Tibial nerve (tissue), 4 donors: ENCODE data around the gene ZBTB16. TPM values are rescaled to one million over a fixed set of nuclear protein-coding genes. Genes with fewer than 3 reads are reported as not detected.

ENCODE experiments used
- DNase-seq, 2 donors: peaks; one replicate each; pipeline ENCODE4 v3.0.0-alpha.2; 2019; ENCODE audit warnings: low spot score in 2 of 2
- H3K27ac ChIP-seq, 4 donors: fragments of 200-600 bp; sonication (generic) in 3 of 4; one replicate each; pipeline ENCODE4 v1.5.1; 2017 to 2019; ENCODE audit warnings: mild to moderate bottlenecking in 1 of 4
- H3K27me3 ChIP-seq, 2 donors: fragments of 200-600 bp; sonication (generic) in 1 of 2; one replicate each; pipeline versions ENCODE4 v1.5.1 to v1.6.0; 2017 to 2019
- H3K36me3 ChIP-seq, 3 donors: fragments of 200-600 bp; sonication (generic); one replicate each; pipeline ENCODE4 v1.5.1; 2018 to 2019
- H3K4me1 ChIP-seq, 4 donors: fragments of 200-600 bp; sonication (generic) in 3 of 4; one replicate each; pipeline ENCODE4 v1.5.1; 2017 to 2019
- H3K4me3 ChIP-seq, 4 donors: fragments of 200-600 bp; sonication (generic) in 3 of 4; one replicate each; pipeline ENCODE4 v1.5.1; 2017 to 2019; ENCODE audit warnings: mild to moderate bottlenecking in 1 of 4, moderate library complexity in 1 of 4
- H3K9me3 ChIP-seq, 4 donors: fragments of 200-600 bp; sonication (generic) in 3 of 4; one replicate each; pipeline ENCODE4 v1.5.1; 2017 to 2019
- EP300 ChIP-seq, 2 donors: sonication (generic); formaldehyde crosslinking; IDR thresholded peaks; one replicate each; pipeline ENCODE4 v1.6.1; 2017; ENCODE audit warnings: antibody characterized with exemption in 2 of 2, mild to moderate bottlenecking in 1 of 2
- POLR2A ChIP-seq, 2 donors: fragments of 450-650 bp; IDR thresholded peaks; one replicate each; pipeline ENCODE4 v1.6.1; 2017; ENCODE audit warnings: antibody characterized with exemption in 2 of 2, mild to moderate bottlenecking in 2 of 2, moderate library complexity in 2 of 2
- WGBS, 2 donors: methylation state at CpG; one replicate each; pipeline ENCODE4 v1.1.5; 2018; 5-methylcytosine and 5-hydroxymethylcytosine counted together
- total RNA-seq, 4 donors: library from RNA; depleted of rRNA; stranded (reverse); fragments of >200 nt; gene quantifications; one replicate each; pipeline ENCODE4 v1.1.0, GENCODE V29; 2016
- TF ChIP-seq, protein P1 (sequence below), 5 experiments: fragments of 200-600 bp in 3 of 5; fragments of 450-650 bp in 2 of 5; sonication (generic) in 3 of 5; IDR thresholded peaks; one replicate each; pipeline ENCODE4 v1.5.1; 2016 to 2019; ENCODE audit warnings: antibody characterized with exemption in 5 of 5, mild to moderate bottlenecking in 3 of 5, moderate library complexity in 2 of 5

The ZBTB16 gene
- total RNA-seq, 4 donors from 2014 or later: 405 to 756 (median 580) TPM

DNA sequence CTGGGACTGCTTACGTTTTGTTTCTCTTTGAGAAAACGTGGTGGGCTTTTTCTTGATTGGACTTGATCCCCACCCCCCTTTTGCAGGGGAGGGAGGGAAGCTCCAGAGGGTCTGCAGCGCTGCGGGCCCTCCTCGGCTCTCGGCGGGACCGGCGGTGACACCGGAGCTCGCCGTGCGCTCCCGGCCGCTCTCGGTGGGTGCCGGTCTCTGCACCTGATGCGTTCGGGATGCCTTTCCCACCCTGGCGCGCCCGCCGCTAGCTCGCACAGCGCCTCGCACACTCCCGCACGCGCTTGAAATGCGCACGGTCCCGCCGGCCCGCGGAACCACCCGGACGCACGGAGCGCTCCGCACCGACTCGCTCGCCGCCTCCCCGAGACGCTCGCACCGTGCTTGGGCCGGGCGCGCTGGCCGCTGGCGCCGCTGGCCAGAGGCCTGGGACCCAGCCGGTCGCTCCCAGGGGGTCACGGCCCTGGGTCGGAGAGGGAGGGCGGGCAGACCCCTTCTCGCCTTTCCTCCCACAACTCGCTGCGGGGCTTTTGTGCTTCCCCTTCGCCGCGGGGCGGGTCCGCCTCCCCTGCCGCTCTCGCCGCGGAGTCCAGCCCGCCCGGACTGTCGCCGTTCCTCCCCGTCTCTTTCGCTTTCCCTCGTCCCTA lies 1.0 kb downstream of the ZBTB16 start:
- Histone ChIP-seq H3K27ac (peak overlapping the region; percentile 95 to 99 (median 96)), H3K4me3 (peak overlapping the region; percentile 67 to 96 (median 76)), H3K4me1 (peaks cover 0 to 57% (median 27%) of the 10 kb centered on the region in 4 donors), H3K36me3 (peaks cover 6 to 42% (median 21%) of the 10 kb centered on the region in 3 donors), H3K27me3 (no peaks in the 10 kb centered on the region), H3K9me3 (no peaks in the 10 kb centered on the region)
- 0 to 1% methylated on average over 15 to 68 of the region's 78 CpGs for WGBS, 2 donors
- TF ChIP-seq, protein P1, sequence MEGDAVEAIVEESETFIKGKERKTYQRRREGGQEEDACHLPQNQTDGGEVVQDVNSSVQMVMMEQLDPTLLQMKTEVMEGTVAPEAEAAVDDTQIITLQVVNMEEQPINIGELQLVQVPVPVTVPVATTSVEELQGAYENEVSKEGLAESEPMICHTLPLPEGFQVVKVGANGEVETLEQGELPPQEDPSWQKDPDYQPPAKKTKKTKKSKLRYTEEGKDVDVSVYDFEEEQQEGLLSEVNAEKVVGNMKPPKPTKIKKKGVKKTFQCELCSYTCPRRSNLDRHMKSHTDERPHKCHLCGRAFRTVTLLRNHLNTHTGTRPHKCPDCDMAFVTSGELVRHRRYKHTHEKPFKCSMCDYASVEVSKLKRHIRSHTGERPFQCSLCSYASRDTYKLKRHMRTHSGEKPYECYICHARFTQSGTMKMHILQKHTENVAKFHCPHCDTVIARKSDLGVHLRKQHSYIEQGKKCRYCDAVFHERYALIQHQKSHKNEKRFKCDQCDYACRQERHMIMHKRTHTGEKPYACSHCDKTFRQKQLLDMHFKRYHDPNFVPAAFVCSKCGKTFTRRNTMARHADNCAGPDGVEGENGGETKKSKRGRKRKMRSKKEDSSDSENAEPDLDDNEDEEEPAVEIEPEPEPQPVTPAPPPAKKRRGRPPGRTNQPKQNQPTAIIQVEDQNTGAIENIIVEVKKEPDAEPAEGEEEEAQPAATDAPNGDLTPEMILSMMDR (IDR thresholded peaks at IDR 0.05): peak in 1 of 5 experiments; percentile 8
- peak in 1 of 2 donors; percentile 69 for TF ChIP-seq EP300 (IDR thresholded peaks at IDR 0.05)
- no peak for TF ChIP-seq POLR2A (IDR thresholded peaks at IDR 0.05)
- no peak for DNase-seq

GRCh38 chr11:114061048-114061680 lies 1.7 kb downstream of the ZBTB16 start:
- no peak for DNase-seq
- 3 to 4% methylated on average over 30 to 39 of the region's 45 CpGs for WGBS, 2 donors
- Histone ChIP-seq H3K27me3 (no peaks in the 10 kb centered on the region), H3K36me3 (peaks cover 6 to 48% (median 24%) of the 10 kb centered on the region in 3 donors), H3K9me3 (no peaks in the 10 kb centered on the region), H3K4me3 (peak overlapping the region; percentile 67 to 96 (median 76)), H3K4me1 (peaks cover 0 to 63% (median 28%) of the 10 kb centered on the region in 4 donors), H3K27ac (peak overlapping the region; percentile 95 to 99 (median 96))
- TF ChIP-seq POLR2A (IDR thresholded peaks at IDR 0.05): peak in 1 of 2 donors; percentile 42
- TF ChIP-seq EP300 (IDR thresholded peaks at IDR 0.05): peak in 1 of 2 donors; percentile 67
- TF ChIP-seq, protein P1 (IDR thresholded peaks at IDR 0.05): no peak

DNA sequence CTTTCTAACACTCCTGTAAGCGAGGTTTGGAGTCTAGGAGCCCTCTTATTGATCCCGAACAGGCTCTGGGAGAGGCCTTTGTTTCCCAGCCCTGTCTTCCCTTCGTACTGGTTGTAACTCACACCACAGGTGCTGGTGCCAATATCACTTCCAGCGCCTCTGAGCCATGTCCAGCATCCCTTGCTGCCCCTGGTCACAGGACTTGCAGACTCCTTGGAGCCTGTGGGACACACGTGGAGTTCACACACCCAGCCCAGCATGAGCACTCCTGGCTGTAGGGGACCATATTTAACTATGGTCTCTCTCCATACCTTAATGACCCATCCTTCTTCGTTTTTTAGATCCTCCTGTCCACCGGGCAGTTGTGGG lies 2.2 kb downstream of the ZBTB16 start:
- Histone ChIP-seq H3K4me3 (peak overlapping the region; percentile 67 to 96 (median 76)), H3K27ac (peak overlapping the region; percentile 95 to 99 (median 96)), H3K27me3 (no peaks in the 10 kb centered on the region), H3K36me3 (peaks cover 6 to 53% (median 24%) of the 10 kb centered on the region in 3 donors), H3K4me1 (peaks cover 0 to 67% (median 28%) of the 10 kb centered on the region in 4 donors), H3K9me3 (no peaks in the 10 kb centered on the region)
- WGBS, 2 donors: 49 to 53% methylated on average over 7 of the region's 7 CpGs
- TF ChIP-seq EP300 (IDR thresholded peaks at IDR 0.05): peak in 1 of 2 donors; percentile 34
- no peak for TF ChIP-seq POLR2A (IDR thresholded peaks at IDR 0.05)
- no peak for DNase-seq

DNA sequence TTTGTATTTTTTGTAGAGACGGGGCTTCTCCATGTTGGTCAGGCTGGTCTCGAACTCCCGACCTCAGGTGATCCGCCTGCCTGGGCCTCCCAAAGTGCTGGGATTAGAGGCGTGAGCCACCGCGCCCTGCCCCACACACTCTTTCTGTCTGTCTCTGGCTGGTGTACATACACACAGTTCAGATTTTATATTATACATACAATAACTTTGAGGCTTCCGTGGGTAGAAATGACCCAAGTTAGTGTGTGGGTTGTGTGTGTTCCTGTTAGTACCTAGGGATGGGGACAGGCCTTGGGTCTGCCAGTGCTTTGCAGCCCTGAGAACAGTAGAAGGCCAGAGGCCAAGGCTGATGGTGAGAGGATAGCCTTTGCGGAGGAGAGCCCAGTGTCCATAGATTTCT lies 2.8 kb downstream of the ZBTB16 start:
- Histone ChIP-seq H3K27me3 (no peaks in the 10 kb centered on the region), H3K27ac (peak overlapping the region; percentile 54 to 99 (median 96)), H3K36me3 (peaks cover 6 to 59% (median 24%) of the 10 kb centered on the region in 3 donors), H3K4me3 (peak overlapping the region; percentile 67 to 96 (median 76)), H3K9me3 (no peaks in the 10 kb centered on the region), H3K4me1 (peaks cover 0 to 73% (median 29%) of the 10 kb centered on the region in 4 donors)
- WGBS, 2 donors: 98 to 99% methylated on average over 9 of the region's 9 CpGs
- no peak for DNase-seq
- TF ChIP-seq, protein P1 (IDR thresholded peaks at IDR 0.05): no peak
- TF ChIP-seq EP300 (IDR thresholded peaks at IDR 0.05) (peak in 1 of 2 donors; percentile 28), POLR2A (IDR thresholded peaks at IDR 0.05) (no peak)

GRCh38 chr11:114063149-114063828 lies 3.8 kb downstream of the ZBTB16 start:
- peak in 1 of 2 donors; percentile 45 for TF ChIP-seq EP300 (IDR thresholded peaks at IDR 0.05)
- TF ChIP-seq, protein P1 (IDR thresholded peaks at IDR 0.05): no peak
- Histone ChIP-seq H3K9me3 (no peaks in the 10 kb centered on the region), H3K27ac (peak overlapping the region; percentile 54 to 99 (median 96)), H3K36me3 (peaks cover 6 to 69% (median 24%) of the 10 kb centered on the region in 3 donors), H3K4me1 (peaks cover 0 to 74% (median 28%) of the 10 kb centered on the region in 4 donors), H3K27me3 (no peaks in the 10 kb centered on the region), H3K4me3 (peak overlapping the region; percentile 67 to 96 (median 76))
- WGBS, 2 donors: 95 to 99% methylated on average over 25 to 26 of the region's 26 CpGs
- DNase-seq: no peak
